ENCODE data around the gene TMEM141.

GRCh38 chr9:136776947-136777346 lies 14.2 kb upstream of the TMEM141 start:
- no peak for TF ChIP-seq REST (IDR thresholded peaks at IDR 0.05; ENCODE audit: insufficient read depth in 1 of 2, low read depth in 2 of 2, low read length in 2 of 2)
- no peak for TF ChIP-seq POLR2AphosphoS5 (IDR thresholded peaks at IDR 0.05; ENCODE audit: low read depth, low read length)
- no peak for TF ChIP-seq SIN3A (IDR thresholded peaks at IDR 0.05; ENCODE audit: borderline replicate concordance, insufficient read depth, low read length)

All from PFSK-1 (cell line).